GM18519 (cell line): ENCODE data around the gene CASP3.

Experiments
- ATAC-seq: cut with Tn5 transposase; IDR thresholded peaks from one replicate; pipeline ENCODE4 v1.9.1; 2021; ENCODE audit warnings: mild to moderate bottlenecking, moderate library complexity; ENCODE audit not compliant: unreplicated experiment, low FRiP score

CASP3 gene

GRCh38 chr4:184649026-184649970 lies at the start of gene CASP3, which contains the start of gene PRIMPOL:
CASP3 (minus strand) TSS chr4:184649447; CDS start chr4:184638453, 10,994 bp downstream.
PRIMPOL (plus strand) TSS chr4:184649738; CDS start chr4:184657141, 7,403 bp downstream.
- ATAC-seq = peak; percentile 78

DNA sequence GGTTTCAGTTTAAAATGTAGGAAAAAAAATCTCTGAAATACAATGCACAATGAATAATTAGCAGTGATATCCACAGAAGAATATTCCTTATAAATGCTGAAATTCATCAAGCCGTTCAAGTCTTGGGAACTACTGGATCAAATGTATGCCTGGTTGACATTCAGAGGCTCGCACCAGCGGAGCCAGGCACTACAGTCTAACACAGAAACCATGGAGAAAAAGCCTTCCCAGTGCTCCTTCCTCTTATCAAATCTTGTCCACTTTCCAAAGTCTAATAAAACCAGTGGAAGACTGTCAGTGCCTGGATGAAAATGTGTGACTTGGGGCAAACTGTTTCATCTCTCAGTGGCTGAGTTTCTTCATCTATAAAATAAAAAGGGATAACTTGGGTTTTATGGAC lies 48.7 kb upstream of the CASP3 start:
- ATAC-seq = no peak

DNA sequence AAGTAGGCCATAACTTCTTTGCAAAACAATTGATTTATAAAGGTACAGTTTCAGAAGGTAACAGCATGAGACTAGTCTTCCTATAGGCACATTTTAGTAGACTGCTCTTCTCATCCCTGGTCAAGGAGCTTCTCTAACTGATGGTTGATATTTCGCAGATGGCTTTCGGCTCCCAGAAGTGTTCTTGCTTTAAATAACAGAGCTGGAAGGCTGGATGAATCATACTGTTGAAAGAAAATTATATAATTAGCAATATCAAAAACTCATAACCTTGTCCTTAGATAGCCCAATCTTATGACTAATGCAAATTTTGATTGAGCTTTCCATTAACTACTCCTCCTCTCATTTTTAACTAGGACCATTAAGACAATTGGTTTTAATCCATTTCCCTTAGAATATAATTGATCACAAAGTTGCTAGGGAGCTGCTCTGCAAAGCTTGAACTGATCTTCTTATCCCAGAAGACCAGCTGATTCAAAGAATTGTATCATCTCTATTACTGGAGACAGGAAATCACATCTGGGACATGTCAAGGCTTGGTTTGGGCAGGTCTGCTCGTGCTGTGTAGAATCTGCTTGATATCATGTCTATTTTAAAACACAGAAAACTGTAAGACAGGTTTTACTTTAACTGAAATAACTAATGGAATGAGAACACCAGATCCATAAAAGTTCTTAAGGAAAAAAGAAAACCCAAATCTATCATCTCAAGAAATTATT lies 46.1 kb upstream of the CASP3 start:
- ATAC-seq = no peak

- no peak for ATAC-seq
Observed at GRCh38 chr4:184694412-184694956, 45.2 kb upstream of the CASP3 start.

- ATAC-seq = no peak
Observed at GRCh38 chr4:184693056-184693455, 43.8 kb upstream of the CASP3 start.

- ATAC-seq = no peak
Observed at GRCh38 chr4:184689681-184690080, 40.4 kb upstream of the CASP3 start.

GRCh38 chr4:184688447-184688846 lies 39.2 kb upstream of the CASP3 start:
- no peak for ATAC-seq

- no peak for ATAC-seq
Observed at GRCh38 chr4:184688005-184688404, 38.8 kb upstream of the CASP3 start.

DNA sequence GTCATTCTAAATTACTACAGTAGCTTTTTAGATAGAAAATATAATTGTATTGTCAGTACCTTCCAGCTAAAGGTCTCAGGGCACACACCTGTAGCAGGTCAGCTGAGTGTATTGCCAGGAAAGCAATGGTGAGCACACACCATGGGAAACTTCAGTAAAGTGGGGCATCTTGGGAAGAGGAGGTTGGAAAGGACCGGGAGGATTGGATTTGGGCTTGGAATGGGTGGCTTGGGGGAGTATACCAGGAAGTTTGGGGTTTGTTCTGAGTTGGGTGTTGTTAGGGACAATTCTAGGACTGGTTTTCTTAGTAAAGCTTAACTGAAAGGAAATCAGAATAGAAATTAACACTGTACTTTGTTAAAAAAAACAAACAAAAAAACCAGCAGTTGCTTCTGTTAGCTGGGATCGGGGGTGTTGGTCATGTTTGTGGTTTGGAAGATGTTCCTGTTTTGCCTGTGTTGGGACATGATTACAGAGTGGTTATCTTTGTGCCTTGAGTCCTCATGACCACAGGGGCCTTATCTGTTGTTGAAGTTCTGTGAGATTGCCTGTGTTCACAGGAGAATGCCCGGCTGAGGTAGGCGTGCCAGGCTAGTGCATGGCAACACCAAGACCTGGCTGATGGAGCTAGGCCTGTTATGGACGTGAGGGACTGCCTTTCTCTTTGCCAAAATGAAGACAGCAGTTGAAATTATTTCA lies 35.4 kb upstream of the CASP3 start:
- no peak for ATAC-seq

DNA sequence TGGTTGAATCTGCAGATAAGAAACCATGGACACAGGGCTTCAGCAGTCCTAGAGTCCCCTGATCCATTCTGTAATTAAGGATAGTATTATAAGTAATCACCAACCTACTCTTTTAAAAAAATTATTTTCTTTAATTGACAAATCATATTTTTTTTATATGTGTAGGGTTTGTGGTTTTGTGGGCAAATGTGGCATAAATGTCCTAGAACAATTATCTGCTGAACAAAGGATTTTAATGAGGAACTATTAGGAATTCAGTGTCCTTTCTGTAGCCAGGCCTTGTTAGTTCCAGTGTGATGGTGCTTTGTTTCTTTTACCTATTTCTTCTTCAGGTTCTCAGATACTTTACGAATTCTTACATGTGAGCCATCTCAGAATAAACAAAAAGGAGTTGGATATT lies 32.7 kb upstream of the CASP3 start:
- ATAC-seq = no peak

DNA sequence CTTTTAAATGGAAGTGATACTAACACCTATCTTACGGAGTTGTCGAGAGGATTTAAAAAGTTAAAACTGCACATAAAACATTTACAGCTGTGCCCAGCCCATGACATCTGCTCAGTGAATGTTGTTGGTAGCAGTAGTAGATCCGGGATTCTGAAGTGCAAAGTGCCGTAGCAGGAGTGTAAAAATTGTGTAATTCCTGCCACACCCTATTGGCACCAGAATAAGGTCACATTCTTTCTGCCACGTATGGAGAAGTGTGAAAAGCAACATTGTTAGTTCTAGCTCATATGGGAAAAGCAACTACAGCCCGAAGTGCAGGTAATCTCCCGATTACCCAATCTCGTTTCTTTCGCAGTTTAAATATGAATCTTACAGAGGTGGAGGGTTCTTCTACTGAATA lies 31.5 kb upstream of the CASP3 start:
- ATAC-seq = no peak

DNA sequence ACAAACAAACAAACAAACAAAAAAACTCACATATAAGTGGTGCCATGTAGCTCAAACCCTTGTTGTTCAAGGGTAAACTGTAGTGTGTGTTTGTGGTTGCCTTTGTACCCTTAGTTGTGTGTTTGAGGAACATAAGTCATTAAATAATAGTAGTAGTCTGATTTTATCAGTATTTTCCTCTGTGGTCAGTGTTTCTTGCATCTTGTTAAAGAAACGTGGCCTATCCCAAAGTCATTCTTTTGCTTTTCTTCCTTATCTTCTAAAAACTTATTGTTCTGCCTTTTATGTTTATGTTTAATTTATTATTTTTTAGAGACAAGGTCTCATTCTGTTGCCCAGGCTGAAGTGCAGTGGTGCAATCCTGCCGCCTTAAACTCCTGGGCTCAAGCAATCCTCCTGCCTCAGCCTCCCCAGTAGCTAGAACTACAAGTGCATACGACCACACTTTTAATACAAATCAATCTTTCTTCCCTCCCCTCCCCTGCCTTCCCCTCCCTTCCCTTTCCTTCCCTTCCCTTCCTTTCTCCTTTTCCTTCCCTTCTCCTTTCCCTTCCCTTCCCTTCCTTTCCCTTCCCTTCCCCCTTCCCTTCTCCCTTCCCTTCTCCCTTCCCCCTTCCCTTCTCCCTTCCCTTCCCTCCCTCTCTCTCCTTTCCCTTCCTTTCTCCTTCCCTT lies 26.7 kb upstream of the CASP3 start:
- ATAC-seq = no peak

DNA sequence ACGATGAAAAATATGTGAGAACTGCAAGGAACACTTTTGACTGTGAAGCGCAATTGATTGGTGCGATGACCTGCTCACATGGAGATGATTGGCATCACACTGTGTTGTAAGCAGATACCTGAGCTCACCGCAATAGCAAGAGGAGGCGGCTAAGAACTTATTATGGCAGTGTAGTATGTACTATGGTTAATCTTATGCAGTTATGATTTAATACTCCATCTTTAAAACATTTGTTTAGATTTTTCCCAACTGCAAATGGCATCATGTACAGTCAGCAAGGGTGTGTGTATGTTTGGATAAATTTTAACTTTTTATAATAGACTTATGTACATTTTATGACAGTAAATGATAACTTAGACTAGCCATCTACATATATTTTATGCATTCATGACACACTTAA lies 25.8 kb upstream of the CASP3 start:
- ATAC-seq = no peak

DNA sequence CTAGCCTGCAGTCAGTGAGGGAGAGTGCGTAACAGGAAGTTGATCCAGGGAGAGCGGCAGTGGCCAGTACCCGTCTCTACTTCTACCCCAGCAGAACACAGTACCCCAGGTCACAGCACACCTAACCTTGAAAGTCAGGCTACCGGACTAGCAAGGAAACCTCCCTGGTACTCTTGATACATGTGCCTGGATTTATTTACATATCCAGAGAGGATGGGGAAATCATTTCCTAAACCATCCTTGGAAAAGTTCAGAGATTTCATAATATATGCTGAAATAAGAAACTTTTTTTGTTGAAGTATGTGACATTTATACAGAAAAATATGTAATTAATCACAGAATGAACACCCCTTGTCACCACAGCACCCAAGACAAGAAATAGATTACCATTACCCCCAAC lies 24.8 kb upstream of the CASP3 start:
- no peak for ATAC-seq

- no peak for ATAC-seq
Observed at GRCh38 chr4:184672741-184673140, 23.5 kb upstream of the CASP3 start.

- no peak for ATAC-seq
Observed at GRCh38 chr4:184671101-184671500, 21.9 kb upstream of the CASP3 start.

DNA sequence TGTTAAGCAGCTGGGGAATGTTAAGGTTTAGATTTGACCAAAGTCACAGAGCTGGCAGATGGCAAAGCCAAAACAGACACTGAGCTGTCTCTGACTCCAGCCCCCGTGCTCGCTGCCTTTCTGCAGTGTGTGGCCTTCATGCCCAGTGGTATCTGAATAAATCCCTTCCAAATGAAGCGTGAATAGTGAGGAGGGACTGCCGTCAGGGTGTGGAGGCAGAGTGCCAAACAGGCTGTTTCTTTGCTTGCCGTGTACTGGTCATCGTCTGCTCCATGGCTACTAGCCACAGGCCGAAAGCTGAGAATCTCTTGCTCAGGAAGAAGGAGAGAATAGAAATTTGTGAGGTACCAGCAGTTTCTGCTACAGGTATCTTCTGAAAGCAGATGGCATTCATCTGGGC lies 20.0 kb upstream of the CASP3 start:
- no peak for ATAC-seq

DNA sequence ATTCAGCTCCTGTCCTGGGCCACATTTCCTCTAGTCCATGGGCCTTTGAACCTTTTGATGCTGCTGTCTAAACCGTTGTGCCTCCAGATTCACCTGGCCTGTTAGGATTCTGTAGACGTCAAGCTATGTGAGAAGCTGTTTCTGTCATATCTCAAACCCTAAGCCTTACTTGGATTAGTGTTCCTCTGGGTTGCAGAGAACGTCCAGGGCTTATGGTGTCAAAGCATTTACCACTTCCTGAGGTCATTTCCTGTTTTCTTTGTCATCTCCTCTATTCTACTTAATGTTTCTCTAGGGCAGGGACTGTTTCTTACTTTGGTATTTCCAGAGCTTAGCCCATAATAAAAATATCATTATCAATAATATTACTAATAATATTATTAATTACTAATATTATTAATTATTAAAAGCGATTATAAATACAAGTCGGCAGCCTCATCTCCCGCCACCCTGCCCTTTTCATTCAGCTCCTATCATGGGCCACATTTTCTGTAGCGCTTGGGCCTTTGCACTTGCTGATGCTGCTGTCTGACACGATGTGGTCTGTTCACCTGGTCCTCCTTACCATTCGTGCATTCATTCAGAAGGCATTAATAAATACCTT lies 19.4 kb upstream of the CASP3 start:
- no peak for ATAC-seq

- no peak for ATAC-seq
Observed at GRCh38 chr4:184668096-184668495, 18.8 kb upstream of the CASP3 start.

DNA sequence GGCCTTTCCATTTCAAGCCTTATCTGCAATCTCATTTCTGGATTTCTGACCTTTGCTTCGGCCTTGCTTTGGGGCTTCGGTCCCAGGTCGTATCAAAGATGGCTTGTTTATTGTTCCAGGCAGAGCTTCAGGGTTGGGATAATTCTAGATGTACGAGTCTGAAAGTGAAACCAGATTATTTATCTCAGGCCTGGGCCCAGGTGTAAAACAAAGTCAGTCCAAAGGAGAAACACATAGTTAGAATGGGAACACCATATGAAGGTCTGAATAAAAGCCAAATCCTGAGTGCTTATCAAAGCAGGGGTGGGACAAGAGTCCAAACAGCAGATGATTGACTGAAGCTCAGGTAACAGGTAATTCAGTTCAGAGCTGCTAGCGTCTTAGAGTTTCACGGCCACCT lies 17.4 kb upstream of the CASP3 start:
- ATAC-seq = no peak
